Gastrocnemius medialis (tissue), 4 donors: ENCODE results near the gene NELFB. TPM values are rescaled to one million over a fixed set of nuclear protein-coding genes. Genes with fewer than 3 reads are reported as not detected.

ENCODE experiments used
- ATAC-seq, 2 donors: fragments of 150-250 bp; one replicate each; pipeline ENCODE4 v1.9.1; 2016
- DNase-seq, 2 donors: peaks; one replicate each; pipeline ENCODE4 v3.0.0-alpha.2; 2019
- H3K27ac ChIP-seq, 4 donors: fragments of 200-600 bp; sonication (generic); 1 replicate in 1 of 4; 2 replicates in 3 of 4; pipeline ENCODE4 v1.5.1; 2016 to 2018; ENCODE audit warnings: mild to moderate bottlenecking in 2 of 4, moderate library complexity in 1 of 4
- H3K27me3 ChIP-seq, 3 donors: fragments of 200-600 bp; sonication (generic) in 2 of 3; 1 replicate in 1 of 3; 2 replicates in 2 of 3; pipeline versions ENCODE4 v1.5.1 to v1.6.0; 2016 to 2019; ENCODE audit warnings: mild to moderate bottlenecking in 1 of 3, moderate library complexity in 1 of 3
- H3K36me3 ChIP-seq, 2 donors: fragments of 200-600 bp; sonication (generic) in 1 of 2; one replicate each; pipeline ENCODE4 v1.5.1; 2017 to 2018
- H3K4me1 ChIP-seq, 2 donors: fragments of 200-600 bp; sonication (generic) in 1 of 2; one replicate each; pipeline ENCODE4 v1.5.1; 2016 to 2017; ENCODE audit warnings: mild to moderate bottlenecking in 2 of 2
- H3K4me3 ChIP-seq, 4 donors: fragments of 200-600 bp; sonication (generic) in 3 of 4; 1 replicate in 1 of 4; 2 replicates in 3 of 4; pipeline ENCODE4 v1.5.1; 2016 to 2019; ENCODE audit warnings: mild to moderate bottlenecking in 2 of 4
- H3K9me3 ChIP-seq, 3 donors: fragments of 200-600 bp; sonication (generic) in 2 of 3; 1 replicate in 1 of 3; 2 replicates in 2 of 3; pipeline ENCODE4 v1.5.1; 2016 to 2019
- POLR2A ChIP-seq, 2 donors: fragments of 450-650 bp; IDR thresholded peaks; one replicate each; pipeline ENCODE4 v1.6.1; 2017; ENCODE audit warnings: antibody characterized with exemption in 2 of 2, mild to moderate bottlenecking in 2 of 2, moderate library complexity in 2 of 2
- in situ Hi-C, 4 donors: fragments of 200-750 bp; cut with MboI; loops; one replicate each; pipeline versions ENCODE4 v1.15.0 to v1.8.0; 2017; ENCODE audit warnings: low sequenced_read_pairs in 4 of 4
- intact Hi-C: fragments of 100-400 bp; cut with DNase I; formaldehyde crosslinking; loops from one replicate; pipeline ENCODE4 v1.15.1; 2023; ENCODE audit warnings: low total_unique reads
- total RNA-seq, 4 donors: library from RNA; depleted of rRNA; stranded (reverse); fragments of >200 nt; gene quantifications; one replicate each; pipeline versions ENCODE4 v1.1.0 to v1.2.3, GENCODE V29; 2016
- TF ChIP-seq, protein P1 (sequence below), 5 experiments: fragments of 450-650 bp in 3 of 5; fragments of 200-600 bp in 2 of 5; sonication (generic) in 2 of 5; IDR thresholded peaks in 4 of 5; conservative IDR thresholded peaks in 1 of 5; 1 replicate in 4 of 5; 2 replicates in 1 of 5; pipeline ENCODE4 v1.5.1; 2016 to 2019; ENCODE audit warnings: antibody characterized with exemption in 5 of 5, mild to moderate bottlenecking in 3 of 5, moderate library complexity in 3 of 5

NELFB gene
- total RNA-seq, 4 donors from 2014 or later, result 21.6 to 61.5 (median 39.4) TPM

DNA sequence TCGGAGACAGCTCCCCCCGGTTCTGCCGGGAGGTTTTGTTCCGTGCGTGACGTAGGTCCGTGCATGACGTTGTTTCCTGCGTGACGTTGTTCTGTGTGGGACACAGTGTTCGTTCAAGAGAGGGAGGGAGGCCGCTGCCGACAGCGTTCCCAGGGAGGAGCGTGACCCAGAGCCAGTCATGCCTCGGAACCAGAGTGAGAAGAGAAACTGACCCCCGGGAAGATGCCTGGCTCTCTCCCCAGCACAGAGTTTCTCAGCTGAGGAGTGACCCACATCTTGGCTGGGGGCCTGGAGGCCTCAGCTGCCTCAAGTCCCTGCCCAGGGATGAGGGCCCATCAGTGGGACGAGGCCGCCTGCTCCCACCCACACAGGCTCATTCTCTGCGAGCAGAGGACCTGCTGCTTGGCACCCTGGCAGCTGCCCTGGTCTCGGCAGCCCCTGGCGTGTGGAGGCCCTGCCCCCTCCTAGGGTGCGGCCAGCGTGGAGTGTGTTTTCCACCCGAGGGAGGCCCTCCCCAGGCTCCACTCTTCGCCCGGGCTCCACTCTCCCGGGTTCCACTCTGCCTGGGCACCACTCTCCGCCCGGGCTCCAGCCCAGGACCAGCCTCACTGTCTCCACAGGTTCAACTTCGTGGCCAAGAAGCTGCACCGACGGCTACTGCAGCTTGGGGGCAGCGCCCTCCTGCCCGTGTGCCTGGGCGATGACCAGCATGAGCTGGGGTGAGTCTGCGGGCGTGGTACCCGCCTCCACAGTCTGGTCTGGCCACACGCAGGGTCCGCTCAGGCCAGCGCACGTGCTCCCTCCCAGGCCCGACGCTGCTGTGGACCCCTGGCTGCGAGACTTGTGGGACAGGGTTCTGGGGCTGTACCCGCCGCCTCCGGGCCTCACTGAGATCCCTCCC, 41.7 kb upstream of the NELFB start:
- DNase-seq (no peak), ATAC-seq (no peak)
- H3K9me3 ChIP-seq, result no peaks in the 10 kb centered on the region
- peaks cover 9 to 12% of the 10 kb centered on the region in 2 donors for H3K4me1 ChIP-seq
- no peak overlapping the region for H3K4me3 ChIP-seq
- no peaks in the 10 kb centered on the region for H3K36me3 ChIP-seq
- H3K27ac ChIP-seq, result no peak overlapping the region
- in situ Hi-C loops, result loop anchor here in 1 of 4 donors (10.0 kb wide), 1 partner anchor 89 kb away; no protein-coding TSS in a partner anchor
- intact Hi-C loops, result no loop called here
- H3K27me3 ChIP-seq, result no peaks in the 10 kb centered on the region
- TF ChIP-seq, protein P1, sequence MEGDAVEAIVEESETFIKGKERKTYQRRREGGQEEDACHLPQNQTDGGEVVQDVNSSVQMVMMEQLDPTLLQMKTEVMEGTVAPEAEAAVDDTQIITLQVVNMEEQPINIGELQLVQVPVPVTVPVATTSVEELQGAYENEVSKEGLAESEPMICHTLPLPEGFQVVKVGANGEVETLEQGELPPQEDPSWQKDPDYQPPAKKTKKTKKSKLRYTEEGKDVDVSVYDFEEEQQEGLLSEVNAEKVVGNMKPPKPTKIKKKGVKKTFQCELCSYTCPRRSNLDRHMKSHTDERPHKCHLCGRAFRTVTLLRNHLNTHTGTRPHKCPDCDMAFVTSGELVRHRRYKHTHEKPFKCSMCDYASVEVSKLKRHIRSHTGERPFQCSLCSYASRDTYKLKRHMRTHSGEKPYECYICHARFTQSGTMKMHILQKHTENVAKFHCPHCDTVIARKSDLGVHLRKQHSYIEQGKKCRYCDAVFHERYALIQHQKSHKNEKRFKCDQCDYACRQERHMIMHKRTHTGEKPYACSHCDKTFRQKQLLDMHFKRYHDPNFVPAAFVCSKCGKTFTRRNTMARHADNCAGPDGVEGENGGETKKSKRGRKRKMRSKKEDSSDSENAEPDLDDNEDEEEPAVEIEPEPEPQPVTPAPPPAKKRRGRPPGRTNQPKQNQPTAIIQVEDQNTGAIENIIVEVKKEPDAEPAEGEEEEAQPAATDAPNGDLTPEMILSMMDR (IDR thresholded peaks at IDR 0.05 in 4 of 5, conservative IDR thresholded peaks at IDR 0.05 in 1 of 5), result no peak
- no peak for TF ChIP-seq POLR2A (IDR thresholded peaks at IDR 0.05)

DNA sequence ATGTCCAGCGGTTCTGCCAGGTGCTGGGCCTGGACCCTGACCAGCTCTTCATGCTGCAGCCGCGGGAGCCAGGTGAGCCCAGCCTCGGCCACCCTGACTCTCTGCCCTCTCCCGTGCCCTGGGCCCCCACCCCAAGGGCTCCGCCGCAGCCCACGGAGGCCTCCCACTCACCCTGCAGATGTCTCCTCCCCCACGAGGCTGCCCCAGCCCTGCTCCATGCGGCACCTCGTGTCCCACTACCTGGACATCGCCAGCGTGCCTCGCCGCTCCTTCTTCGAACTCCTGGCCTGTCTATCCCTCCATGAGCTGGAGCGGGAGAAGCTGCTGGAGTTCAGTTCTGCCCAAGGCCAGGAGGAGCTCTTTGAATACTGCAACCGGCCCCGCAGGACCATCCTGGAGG, 40.5 kb upstream of the NELFB start:
- in situ Hi-C loops, result loop anchor here in 1 of 4 donors (10.0 kb wide), 1 partner anchor 90 kb away; no protein-coding TSS in a partner anchor

DNA sequence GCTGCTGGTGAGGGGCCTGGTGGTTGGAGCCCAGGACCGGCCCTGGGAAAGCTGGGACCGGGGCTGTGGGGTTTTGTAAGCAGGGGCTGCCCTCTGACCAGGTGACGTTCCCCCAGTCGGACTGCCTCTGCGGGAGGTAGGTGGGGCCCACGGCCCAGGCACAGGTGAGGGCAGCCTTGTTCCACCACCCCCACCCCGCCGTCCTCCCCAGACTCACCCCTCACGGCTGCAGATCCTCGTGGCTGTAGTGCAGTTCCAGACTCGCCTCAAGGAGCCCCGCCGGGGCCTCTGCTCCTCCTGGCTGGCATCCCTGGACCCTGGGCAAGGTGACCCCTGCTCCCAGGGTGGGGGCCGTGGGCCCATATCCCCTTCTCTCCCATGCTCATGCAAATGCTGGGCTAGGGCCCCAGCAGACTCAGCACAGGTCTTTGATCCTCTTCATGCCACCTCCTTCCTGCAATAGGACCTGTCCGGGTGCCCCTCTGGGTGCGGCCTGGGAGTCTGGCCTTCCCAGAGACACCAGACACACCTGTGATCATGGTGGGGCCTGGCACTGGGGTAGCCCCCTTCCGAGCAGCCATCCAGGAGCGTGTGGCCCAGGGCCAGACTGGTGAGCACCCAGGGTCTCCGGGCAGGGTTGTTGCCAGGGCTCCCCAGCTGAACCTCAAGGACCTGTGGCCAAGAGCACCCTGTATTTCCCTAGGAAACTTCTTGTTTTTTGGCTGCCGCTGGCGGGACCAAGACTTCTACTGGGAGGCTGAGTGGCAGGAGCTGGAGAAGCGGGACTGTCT, 39.7 kb upstream of the NELFB start:
- in situ Hi-C loops, result loop anchor here in 1 of 4 donors (10.0 kb wide), 1 partner anchor 91 kb away; no protein-coding TSS in a partner anchor

More for the DNA sequence above, 40.5 kb upstream of the NELFB start:
- H3K9me3 ChIP-seq, result no peaks in the 10 kb centered on the region
- ATAC-seq (no peak), DNase-seq (no peak)
- TF ChIP-seq, protein P1 (IDR thresholded peaks at IDR 0.05 in 4 of 5, conservative IDR thresholded peaks at IDR 0.05 in 1 of 5), result no peak
- TF ChIP-seq POLR2A (IDR thresholded peaks at IDR 0.05), result no peak
- H3K27me3 ChIP-seq, result no peaks in the 10 kb centered on the region
- no peak overlapping the region for H3K4me3 ChIP-seq
- intact Hi-C loops, result no loop called here
- H3K27ac ChIP-seq, result no peak overlapping the region
- no peaks in the 10 kb centered on the region for H3K36me3 ChIP-seq
- H3K4me1 ChIP-seq, result peaks cover 9 to 12% of the 10 kb centered on the region in 2 donors

DNA sequence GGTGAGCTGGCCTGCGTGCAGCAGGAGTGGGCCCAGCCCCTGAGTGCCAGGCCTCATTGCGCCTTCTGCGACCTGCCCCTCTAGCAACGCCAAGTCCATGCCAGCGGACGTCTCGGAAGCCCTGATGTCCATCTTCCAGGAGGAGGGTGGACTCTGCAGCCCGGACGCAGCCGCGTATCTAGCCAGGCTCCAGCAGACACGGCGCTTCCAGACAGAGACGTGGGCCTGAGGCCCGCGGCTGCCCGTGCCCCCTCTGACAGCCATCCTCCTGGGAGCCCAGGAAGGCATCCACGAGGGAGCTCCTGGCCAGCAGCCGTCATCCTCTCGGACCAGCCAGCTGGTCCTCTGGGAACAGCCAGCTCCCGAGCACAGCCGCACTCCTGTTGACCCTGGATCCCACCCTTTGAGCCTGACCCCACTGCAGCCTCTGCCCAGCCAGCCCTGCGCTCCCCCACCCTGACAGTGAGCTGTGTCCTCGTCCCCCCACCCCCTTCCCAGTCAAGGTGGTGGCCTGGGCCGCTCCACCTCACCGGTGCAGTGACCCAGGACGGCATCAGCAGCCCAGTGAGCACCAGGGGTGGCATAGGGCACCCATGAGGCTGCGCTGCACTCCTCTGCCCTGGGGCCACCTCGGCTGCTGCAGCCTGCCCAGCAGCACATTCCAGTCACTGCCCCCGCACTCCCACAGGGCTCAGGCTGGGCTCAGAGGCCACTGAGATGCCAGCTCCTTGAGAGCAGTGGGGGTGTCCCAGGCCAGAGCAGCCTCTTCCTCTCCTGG, 38.8 kb upstream of the NELFB start:
- ATAC-seq (no peak), DNase-seq (no peak)
- in situ Hi-C loops (loop anchor here in 1 of 4 donors (10.0 kb wide), 1 partner anchor 92 kb away; no protein-coding TSS in a partner anchor), intact Hi-C loops (no loop called here)
- H3K36me3 ChIP-seq, result no peaks in the 10 kb centered on the region
- H3K27me3 ChIP-seq, result no peaks in the 10 kb centered on the region
- H3K27ac ChIP-seq, result no peak overlapping the region
- H3K4me3 ChIP-seq, result no peak overlapping the region
- peaks cover 9 to 14% of the 10 kb centered on the region in 2 donors for H3K4me1 ChIP-seq
- TF ChIP-seq, protein P1 (IDR thresholded peaks at IDR 0.05 in 4 of 5, conservative IDR thresholded peaks at IDR 0.05 in 1 of 5), result no peak
- TF ChIP-seq POLR2A (IDR thresholded peaks at IDR 0.05), result no peak
- H3K9me3 ChIP-seq, result no peaks in the 10 kb centered on the region

More for the DNA sequence above, 39.7 kb upstream of the NELFB start:
- DNase-seq, result no peak
- H3K27ac ChIP-seq, result no peak overlapping the region
- no peaks in the 10 kb centered on the region for H3K9me3 ChIP-seq
- H3K36me3 ChIP-seq, result no peaks in the 10 kb centered on the region
- ATAC-seq, result no peak
- intact Hi-C loops, result no loop called here
- H3K4me1 ChIP-seq, result peaks cover 9 to 12% of the 10 kb centered on the region in 2 donors
- TF ChIP-seq, protein P1 (IDR thresholded peaks at IDR 0.05 in 4 of 5, conservative IDR thresholded peaks at IDR 0.05 in 1 of 5), result no peak
- no peak for TF ChIP-seq POLR2A (IDR thresholded peaks at IDR 0.05)
- H3K4me3 ChIP-seq, result no peak overlapping the region
- no peaks in the 10 kb centered on the region for H3K27me3 ChIP-seq
